NOMO-1 treated with dmso at 0.1 percent for 144 hours (cell line): ENCODE measurements around the gene ADAMTS18.

Experiments
- DNase-seq: peaks from one replicate; lab custom pipeline; 2025; ENCODE audit not compliant: unreplicated experiment; lab: John Stamatoyannopoulos, UW

The ADAMTS18 gene

GRCh38 chr16:77396461-77396860 is 38.4 kb downstream of the ADAMTS18 start:
- DNase-seq = no peak

DNA sequence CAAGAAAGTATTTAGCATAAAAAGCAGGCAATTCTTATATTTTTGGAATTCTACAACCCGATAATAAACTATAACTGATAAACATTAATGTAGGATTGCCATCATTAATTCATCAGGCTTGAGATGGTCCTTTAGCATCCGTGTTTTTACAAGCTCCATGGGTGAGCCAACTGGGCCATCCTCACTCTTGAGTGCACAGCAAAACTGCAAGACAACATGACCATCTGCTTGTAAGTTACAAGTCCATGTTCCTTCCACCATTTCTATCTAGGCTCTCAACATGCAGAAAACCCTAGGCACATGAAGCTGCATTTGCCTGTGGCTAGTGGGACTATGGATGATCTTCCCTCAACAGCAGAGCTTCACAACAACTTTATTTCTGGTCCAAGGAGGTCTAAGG is 40.1 kb downstream of the ADAMTS18 start:
- DNase-seq = no peak

DNA sequence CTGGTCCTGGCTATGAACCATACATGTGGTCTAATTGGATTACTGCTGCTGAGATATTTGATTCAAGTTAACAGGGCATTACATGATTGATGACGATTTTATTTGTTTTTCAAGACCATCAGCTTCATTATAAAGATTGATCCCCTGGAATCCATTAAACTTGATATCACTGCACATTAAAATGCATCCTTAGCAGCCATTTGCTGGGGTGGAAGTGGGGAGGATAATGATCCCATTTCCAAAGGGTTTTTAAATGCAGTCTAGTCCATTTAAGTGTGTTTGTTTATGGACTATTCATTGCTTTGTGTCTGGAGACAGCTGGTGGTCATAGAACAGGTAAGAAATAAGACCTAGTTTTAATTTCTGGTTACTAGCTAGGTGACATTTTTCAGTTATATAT is 40.9 kb downstream of the ADAMTS18 start:
- DNase-seq = no peak

DNA sequence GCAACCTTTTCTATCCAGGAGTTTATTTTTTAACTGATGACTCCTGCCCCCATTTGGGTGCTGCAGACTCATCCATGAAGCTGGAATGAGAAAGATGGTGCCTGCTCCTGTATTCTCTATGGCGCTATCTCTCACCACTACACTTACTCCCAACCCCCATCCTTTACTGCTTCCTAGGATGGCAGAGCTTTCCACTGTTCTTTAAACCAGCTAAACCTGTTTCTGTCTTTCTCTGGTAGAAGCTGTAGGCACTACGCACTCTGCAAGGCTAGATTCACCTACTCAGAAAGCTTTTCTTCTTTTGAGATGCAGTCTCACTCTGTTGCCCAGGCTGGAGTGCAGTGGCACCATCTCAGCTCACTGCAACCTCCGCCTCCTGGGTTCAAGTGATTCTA is 47.0 kb downstream of the ADAMTS18 start:
- no peak for DNase-seq

- DNase-seq = no peak
Measured at GRCh38 chr16:77386831-77387814, 47.7 kb downstream of the ADAMTS18 start.

DNA sequence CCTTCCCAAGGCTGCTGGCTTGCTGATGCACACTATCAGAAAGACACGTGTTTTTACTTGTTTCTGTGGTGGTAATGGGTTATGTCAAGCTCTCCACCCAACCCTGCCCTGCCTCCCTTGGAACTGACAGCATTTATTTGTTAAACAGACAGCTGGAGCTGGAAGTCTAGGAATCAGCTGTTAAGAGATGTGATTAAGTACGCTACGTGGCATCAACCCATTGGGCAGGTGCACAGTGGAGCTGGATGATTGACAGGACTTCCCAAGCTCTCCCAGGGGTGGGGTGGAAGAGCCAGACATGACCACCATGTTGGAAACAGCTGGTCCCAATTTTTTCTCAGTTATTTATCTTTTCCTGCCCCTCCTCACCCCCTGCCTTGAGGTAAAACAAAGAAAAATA is 49.4 kb downstream of the ADAMTS18 start:
- no peak for DNase-seq

GRCh38 chr16:77383606-77384187 is 51.1 kb downstream of the ADAMTS18 start:
- no peak for DNase-seq

DNA sequence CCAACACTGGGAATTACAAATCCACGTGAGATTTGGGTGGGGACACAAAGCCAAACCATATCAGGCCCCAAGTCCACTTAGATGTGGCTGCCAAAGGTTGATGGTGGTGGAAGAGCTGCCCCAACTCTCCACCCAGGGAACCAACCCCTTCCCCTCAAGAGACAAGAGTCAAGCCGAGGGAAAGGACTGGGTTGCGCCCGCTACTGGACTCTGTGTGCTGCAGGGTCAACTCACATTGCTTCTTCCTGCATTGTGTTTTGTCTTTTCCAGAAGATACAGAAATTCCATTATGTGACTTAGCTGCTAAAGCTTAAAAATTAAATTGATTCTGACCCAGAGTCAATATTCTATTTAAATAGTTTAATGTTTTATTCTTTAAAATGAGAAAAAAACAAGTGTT is 58.5 kb downstream of the ADAMTS18 start:
- no peak for DNase-seq

DNA sequence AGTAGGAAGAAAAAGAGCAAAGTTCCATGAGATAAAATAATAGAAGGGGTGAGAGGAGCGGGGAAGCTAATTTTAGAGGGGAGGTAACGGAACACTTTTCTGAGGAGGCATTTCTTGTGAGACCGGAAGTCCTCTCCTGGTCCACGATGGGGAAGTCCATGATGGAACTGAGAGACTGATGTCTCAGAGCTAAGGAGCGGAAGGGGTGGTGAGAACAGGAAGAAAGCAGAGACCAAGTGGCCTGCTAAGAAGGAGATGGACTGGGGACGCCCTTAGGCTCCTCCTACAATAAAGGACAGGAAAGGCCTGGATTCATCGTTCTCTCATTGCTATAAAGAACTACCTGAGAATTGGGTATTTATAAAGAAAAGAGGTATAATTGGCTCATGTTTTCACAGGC is 59.4 kb downstream of the ADAMTS18 start:
- no peak for DNase-seq

DNA sequence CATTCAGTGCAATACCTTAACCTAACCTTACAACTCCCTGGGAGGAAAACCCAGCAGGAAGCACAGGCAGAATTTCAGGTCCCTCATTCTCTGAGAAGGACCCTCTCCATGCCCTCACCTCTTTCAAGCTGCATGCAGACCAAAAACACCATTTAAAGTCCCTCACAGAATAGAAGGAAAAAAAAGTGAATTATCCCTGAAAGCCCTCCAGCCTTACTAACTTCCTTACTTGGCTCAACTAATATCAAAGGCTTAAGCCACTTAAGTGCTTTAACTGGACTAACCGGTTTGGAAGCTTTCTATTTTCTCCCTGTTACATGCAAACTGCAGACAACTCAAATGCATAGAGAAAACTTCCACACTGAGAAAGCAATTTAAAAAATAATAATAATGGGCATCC is 60.5 kb downstream of the ADAMTS18 start:
- no peak for DNase-seq

- no peak for DNase-seq
Measured at GRCh38 chr16:77373726-77374125, 61.1 kb downstream of the ADAMTS18 start.

DNA sequence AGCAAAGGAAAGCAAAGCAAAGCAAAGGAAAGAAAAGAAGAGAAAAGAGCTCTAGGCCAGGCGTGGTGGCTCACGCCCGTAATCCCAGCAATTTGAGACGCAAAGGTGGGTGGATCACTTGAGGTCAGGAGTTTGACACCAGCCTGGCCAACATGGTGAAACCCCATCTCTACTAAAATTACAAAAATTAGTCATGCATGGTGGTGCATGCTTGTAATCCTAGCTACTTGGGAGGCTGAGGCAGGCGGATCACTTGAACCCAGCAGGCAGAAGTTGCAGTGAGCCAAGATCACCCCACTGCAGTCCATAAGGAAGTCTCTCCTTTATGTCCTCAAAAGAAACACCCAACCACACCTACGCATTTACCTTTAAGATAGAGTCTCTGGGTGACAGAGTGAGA is 70.1 kb downstream of the ADAMTS18 start:
- DNase-seq = no peak

GRCh38 chr16:77359065-77359502 is 75.8 kb downstream of the ADAMTS18 start:
- DNase-seq = no peak

DNA sequence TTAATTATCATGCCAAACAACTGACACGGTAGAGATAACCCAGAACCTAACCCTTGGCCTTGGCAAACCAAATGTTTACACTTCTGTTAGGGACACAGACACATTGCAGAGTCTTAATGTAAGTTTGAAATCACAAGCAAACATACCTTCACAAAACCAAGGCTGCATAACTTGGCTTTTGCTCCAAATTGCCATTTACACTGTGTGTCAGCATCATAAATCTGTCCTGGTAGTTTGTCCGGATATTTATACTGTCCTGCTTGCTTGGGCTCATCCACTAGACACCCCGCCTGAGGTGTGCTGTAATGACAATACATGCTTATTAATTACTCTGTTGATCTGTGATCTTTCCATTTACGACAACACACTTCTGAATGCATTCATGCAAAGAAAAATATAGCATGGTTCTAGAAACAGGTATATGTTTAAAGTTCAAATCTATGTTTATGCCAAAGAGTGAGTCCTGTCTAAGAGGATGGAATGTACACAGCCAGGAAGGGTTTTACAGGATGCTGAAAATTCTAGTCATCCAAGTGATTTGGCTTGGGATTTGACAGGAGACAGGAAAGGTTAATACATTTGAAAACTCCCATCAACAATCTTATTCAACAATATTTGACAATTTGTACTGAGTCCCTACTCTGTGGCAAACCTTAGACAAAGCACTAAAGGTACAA is 81.1 kb downstream of the ADAMTS18 start:
- no peak for DNase-seq

- DNase-seq = no peak
Measured at GRCh38 chr16:77344341-77344740, 90.5 kb downstream of the ADAMTS18 start.

DNA sequence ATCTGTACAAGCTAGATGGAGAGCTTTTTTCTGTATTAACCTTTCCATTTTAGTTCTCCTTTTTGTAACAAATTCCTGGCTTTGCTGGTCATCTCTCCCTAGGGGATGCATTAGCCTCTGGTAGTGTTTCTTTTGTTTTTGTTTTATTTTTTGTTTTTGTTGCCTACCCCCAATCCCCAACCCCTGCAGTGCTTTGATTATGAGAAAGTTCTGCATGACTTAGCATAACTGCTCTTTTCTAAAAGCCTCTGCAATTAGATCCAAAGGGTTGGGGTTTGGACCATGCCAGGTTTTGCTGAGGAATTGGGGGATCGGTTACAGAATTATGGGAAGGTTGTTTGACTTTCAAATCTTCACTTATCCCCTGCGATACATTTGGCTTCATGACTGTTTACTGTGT is 98.2 kb downstream of the ADAMTS18 start:
- no peak for DNase-seq

- DNase-seq = no peak
Measured at GRCh38 chr16:77335652-77336234, 99.1 kb downstream of the ADAMTS18 start.

GRCh38 chr16:77332792-77333191 is 102.0 kb downstream of the ADAMTS18 start:
- DNase-seq = no peak

DNA sequence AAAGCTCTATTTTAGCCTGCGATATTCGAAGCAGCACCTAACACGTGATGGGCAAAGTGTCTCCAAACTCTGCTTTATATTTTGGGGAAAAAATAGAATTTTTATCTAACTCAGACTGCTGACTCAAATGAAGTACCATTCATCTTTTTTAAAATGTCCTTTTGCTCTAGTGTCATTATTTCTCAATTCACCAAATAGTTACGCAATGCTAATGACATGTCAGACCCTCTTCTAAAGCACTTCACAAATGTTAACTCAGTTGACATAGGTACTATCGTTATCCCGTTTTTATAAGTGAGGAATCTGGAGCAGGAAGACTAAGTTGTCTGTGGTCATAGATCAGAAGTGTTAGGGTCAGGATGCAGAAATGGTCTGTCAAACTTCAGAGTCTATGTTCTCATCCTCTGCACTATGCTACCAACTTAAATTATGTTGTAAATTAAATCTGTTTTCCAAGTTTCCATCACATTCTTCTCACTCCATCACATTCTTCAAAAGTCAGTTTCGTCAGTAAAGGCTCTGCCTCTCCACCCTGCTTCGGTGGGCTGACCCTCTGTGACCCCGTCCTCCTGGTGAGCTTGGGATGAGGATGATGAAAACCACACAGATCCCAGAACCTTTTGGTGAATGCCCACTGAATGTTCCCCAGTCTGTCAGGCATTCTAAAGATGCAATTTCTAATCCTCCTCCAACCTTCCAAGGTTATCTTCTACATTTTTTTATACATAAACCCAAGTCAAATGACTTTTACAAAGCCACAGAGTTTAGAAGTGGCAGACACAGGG is 102.8 kb downstream of the ADAMTS18 start:
- DNase-seq = no peak

- DNase-seq = no peak
Measured at GRCh38 chr16:77331043-77331442, 103.8 kb downstream of the ADAMTS18 start.
